CD4-positive, alpha-beta T cell treated with Interleukin-2 at 100 ng/mL for 4 hours (primary cell): ENCODE data around the gene EPHB1.
"Not testable (repeated sequence)": the region's sequence is repeated elsewhere in the genome, so short reads cannot be mapped to it uniquely, and the experiment has no call there.

Source experiments
- DNase-seq: peaks from one replicate; pipeline ENCODE4 v3.0.0-alpha.2; 2020; ENCODE audit warnings: low spot score

The EPHB1 gene

DNA sequence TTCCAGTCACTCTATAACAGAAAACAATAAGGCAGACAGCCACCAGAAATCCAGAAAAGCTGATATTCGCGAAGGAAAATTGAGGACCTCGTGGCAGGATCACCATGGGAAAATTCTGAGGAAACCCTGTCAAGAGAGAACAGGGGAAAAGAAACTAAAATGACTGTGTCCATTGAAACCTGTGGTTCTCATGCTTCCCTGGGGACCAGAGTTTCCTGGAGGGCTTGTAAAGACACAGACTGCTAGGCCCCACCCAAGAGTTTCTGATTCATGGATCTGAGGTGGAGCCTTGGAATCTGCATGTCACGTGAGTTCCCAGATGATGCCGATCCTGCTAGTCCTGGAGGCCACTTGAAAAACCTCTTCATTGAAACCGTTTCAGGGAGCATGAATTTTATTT, 420.5 kb downstream of the EPHB1 start:
- no peak for DNase-seq

DNA sequence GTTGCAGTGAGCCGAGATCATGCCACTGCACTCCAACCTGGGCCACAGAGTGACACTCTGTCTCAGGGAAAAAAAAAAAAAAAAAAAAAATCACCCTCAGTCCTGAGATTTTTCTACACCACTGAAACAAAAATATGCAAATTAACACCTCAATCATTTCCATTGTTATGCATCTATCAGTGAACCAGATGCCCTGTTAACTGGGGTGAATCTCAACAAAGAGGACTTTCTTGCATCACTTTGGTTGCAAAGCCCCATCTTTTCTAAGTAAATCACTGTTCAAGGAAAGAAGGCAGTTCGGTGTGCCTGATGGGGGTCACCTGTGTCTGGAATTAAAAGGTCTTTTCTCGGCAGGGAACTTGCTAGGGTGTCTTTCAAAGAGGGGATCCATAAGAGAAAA, 421.6 kb downstream of the EPHB1 start:
- DNase-seq, result no peak

DNA sequence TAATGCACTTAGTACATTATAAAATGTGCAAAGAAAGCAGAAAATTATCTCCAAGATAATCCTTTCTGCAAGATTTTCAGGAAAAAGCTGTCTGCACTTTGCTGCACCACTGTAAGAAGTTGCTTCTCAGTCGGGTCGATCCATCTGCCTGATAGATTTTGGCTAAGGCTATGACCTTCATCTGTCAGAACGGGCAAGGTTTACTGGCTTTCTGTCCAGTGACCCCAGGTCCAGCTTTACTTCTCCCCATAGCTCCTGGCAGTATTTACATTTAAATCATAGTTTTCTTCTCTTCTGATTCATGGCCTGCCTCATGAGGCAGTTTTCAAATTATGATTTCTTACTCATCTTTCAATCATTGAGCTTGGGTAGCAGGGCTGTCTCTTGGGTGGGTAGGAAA, 422.7 kb downstream of the EPHB1 start:
- DNase-seq, result no peak

DNA sequence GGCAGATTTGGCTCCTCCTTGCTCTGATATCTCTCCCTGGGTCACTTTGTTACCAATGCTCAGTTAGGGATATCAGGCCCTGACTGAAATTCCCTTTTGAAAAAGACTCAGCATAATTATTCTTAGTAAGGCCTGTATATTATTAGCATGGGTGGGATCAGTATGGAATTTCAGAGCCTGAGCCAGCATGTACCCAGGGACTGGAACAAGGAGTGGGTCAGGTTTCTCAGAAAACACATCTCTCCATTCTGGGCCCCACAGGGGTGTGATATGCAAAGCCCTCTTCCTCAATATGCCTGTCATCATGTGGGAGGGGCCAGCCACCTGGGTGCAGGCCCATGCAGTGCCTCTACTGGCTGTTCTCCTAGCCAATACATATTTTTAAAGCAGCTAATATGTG, 423.2 kb downstream of the EPHB1 start:
- no peak for DNase-seq

GRCh38 chr3:135218782-135219181, 423.7 kb downstream of the EPHB1 start:
- no peak for DNase-seq

- no peak for DNase-seq
Observed at GRCh38 chr3:135224815-135225362, 429.8 kb downstream of the EPHB1 start.

DNA sequence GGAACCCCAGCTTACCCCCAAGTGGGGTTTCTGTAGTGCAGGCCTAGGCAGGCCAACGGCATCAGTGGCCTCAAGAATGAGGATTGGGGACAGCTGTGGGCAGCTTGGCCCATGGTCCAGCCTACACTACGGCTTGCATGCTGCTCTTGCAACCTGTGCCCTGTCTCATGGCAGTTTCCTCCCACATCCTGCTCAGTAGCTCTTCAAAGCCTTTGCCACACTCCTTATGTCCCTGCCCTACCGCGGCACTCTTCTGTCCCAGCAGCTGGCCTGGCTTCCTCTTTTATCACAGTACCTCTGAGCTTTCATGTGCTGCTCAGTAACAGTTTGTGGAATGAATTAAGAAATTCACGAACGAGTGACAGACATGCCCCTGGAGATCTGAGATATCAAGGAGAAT, 431.0 kb downstream of the EPHB1 start:
- no peak for DNase-seq

DNA sequence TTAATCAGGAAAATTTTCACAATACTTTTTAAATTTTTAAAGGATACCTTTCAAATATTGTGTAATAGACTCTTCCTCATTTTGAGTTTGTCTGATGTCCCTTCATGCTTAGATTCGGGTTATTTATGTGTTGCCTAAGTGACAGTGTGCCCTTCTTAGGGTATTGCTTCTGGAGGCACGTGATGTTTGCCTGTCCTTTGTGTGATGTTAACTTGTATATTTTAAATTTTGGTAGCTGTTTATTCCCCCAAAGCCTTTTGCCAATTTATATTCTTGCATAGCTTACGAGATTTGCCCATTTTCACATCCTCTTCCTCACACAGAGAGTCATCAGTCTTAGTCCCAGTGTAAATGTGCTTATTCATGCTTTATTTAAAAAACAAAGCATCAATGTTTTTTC, 433.1 kb downstream of the EPHB1 start:
- no peak for DNase-seq

DNA sequence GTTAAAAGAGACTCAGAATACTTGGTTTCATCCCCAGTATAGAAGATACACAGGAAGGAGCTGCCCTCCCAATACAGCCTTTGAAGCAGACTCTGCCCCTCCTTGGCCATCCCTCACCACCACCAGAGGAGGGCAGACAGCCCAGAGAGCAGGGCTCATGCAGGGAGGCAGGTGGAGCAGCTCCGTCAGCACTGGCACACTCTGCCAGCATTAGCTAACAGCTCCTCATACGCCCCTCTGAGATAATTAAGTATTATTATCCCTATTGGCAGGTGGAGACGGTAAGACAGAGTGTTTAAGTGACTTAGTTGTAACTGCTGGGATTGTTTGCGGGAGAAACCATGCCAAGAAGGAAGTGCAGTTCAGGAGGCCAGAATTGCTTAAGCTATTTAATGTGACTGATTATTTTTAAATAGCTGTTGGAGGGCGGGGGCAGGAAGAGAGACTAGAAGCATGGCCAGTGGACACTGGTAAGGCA, 434.0 kb downstream of the EPHB1 start:
- no peak for DNase-seq

GRCh38 chr3:135231737-135232136, 436.7 kb downstream of the EPHB1 start:
- DNase-seq, result no peak

- DNase-seq, result no peak
Observed at GRCh38 chr3:135232226-135232625, 437.2 kb downstream of the EPHB1 start.

DNA sequence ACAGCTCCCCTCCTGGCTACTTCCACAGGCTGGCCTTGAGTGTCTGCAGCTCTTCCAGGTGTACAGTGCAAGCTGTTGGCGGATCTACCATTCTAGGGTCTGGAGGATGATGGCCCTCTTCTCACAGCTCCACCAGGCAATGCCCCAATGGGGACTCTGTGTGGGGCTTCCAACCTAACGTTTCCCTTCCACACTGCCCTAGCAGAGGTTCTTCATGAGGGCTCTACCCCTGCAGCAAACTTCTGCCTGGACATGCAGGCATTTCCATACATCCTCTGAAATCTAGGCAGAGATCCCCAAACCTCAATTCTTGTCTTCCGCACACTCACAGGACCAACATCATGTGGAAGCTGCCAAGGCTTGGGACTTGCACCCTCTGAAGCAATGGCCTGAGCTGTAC, 438.4 kb downstream of the EPHB1 start:
- not testable (repeated sequence) for DNase-seq

GRCh38 chr3:135235541-135235940, 440.5 kb downstream of the EPHB1 start:
- DNase-seq, result no peak

DNA sequence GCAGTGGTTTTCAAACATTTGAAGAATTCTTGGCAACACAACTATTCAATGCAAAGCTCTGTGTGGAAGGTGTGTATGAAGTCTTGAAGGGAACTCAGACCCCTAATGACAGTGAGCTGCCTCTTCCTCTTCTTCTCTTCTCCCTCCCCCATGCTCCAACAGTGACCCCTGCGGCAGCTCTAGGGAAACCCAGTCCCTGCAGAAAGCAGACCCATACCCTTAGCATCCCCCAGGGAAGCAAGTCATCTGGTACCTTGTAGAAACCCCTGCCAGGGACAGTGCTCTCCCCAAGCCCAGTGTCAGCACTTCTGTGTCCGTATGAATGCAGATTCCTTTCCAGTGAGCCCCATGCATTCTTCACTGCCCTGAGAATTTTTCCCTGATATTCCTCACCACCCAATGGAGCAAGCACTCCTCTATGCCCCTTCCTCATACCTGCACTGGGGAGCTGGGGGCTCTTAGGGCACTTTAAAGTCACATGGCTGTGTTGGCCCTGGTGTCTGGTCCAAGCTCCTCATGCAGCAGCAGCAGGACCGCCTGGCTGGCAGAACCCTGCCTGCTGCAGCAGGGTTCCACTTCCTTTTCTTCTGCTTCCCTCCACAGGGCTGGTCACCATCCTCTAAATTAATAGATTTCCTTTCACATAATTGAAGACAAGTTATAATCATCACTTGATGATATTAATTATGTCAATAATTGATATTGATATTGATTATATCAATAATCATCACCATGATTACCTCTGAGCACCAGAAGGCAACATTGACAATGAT, 442.5 kb downstream of the EPHB1 start:
- DNase-seq, result no peak

GRCh38 chr3:135238236-135238830, 443.3 kb downstream of the EPHB1 start:
- no peak for DNase-seq

DNA sequence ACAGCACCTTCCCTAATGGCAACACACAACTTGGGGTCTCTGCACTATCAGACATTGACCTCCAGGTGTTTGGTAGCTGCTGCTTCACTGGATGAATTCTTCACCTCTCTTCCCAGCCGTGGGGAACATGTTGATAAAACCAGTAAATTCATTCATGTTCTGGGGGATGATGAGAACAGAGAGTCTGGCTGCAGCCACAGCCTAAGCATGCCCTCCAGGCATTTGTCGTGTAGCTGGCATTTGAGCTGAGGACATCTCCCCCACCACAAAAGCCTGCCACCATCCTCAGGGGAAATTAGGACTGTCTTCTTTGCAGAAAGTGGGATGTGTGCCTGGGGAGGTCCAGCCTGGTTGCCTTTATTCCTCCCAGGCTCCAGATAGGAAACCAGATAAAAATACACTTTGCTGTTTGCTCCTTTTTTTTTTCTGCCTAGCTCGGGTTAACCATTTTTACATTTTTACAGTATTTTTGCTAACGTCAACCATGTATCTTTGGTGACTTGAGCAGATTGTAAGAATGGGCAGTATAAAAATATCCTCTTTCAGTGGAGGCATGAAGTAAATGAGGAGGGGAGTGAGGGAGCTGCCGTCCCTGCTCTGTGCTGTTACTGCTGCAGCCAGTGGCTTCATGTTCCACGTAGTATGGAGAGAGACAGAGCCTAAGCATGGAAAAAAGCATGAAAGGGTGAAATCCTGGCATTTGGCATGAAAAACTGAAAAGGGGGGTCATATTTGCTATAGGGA, 444.0 kb downstream of the EPHB1 start:
- no peak for DNase-seq

- DNase-seq, result no peak
Observed at GRCh38 chr3:135239615-135239884, 444.5 kb downstream of the EPHB1 start.

- no peak for DNase-seq
Observed at GRCh38 chr3:135240426-135240825, 445.4 kb downstream of the EPHB1 start.

- no peak for DNase-seq
Observed at GRCh38 chr3:135242285-135242684, 447.2 kb downstream of the EPHB1 start.

DNA sequence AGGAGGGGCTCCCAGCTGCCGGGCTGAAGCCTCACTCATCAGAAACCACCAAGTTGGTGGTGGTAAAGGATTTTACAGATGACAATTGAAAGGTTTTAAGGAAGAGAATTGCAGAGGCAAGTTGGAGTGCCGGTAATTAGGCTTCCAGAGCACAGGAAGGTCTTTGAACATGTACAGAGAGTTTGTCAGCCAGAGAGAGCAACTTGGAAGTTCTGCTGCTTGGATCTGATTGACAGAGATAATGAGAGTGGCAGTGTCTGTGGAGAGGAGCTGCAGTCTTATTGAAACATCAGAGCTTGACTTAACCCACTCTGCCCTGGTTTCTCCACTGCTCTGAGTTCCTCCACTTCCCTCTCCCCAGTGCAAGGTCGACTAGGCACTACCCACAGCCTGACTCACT, 448.6 kb downstream of the EPHB1 start:
- DNase-seq, result no peak

DNA sequence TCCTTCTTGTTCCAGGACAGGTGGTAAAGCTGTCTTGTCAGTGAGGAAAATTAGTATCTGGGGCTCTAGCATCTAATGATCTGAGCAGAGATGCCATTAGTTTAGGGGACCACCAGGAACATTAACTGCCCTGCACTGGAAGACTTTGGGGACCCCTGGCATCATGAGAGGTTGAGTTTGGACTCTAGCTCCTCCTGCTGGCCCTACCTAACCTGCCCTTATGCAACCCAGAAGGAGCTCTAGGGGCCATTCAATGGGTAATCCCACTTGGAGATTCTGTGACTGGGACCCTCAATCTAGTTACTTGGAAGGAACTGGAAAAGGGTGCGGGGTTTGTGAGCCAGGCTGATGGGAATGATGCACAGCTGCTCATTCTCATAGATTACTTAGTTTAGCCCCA, 451.0 kb downstream of the EPHB1 start:
- DNase-seq, result no peak

GRCh38 chr3:135248213-135248612, 453.2 kb downstream of the EPHB1 start:
- DNase-seq, result no peak

GRCh38 chr3:135249186-135249585, 454.1 kb downstream of the EPHB1 start:
- no peak for DNase-seq
